Activated CD8-positive, alpha-beta memory T cell treated with anti-CD3 and anti-CD28 coated beads, Interleukin-2, amount 10 ng/mL, durations not matched to agents 7 days and 5 days (primary cell): ENCODE data around the gene SLC17A1. TPM values are rescaled to one million over a fixed set of nuclear protein-coding genes. Genes with fewer than 3 reads are reported as not detected.

Experiments
- ATAC-seq: fragments of 150-1000 bp; cut with Tn5 transposase; one replicate; pipeline ENCODE4 v1.10.0; 2021; ENCODE audit warnings: moderate library complexity
- CTCF ChIA-PET: fragments of 350-600 bp; sonication (Branson Sonifier 250); formaldehyde crosslinking; loops from one replicate; lab custom pipeline; 2021; ENCODE audit warnings: antibody characterized with exemption; lab: Charles Lee
- DNase-seq: peaks from one replicate; pipeline ENCODE4 v3.0.0-alpha.2; 2020
- H3K27ac Mint-ChIP-seq: one replicate; pipeline ENCODE4 v1.8.0; 2021; ENCODE audit warnings: mild to moderate bottlenecking, mixed read lengths
- H3K27me3 Mint-ChIP-seq: one replicate; pipeline ENCODE4 v1.8.0; 2021; ENCODE audit warnings: mixed read lengths
- H3K36me3 Mint-ChIP-seq: one replicate; pipeline ENCODE4 v1.8.0; 2021; ENCODE audit warnings: mild to moderate bottlenecking, mixed read lengths
- H3K4me1 Mint-ChIP-seq: one replicate; pipeline ENCODE4 v1.8.0; 2021; ENCODE audit warnings: mixed read lengths
- H3K4me3 Mint-ChIP-seq: one replicate; pipeline ENCODE4 v1.8.0; 2021; ENCODE audit warnings: mild to moderate bottlenecking, moderate library complexity, mixed read lengths
- H3K9me3 Mint-ChIP-seq: one replicate; pipeline ENCODE4 v1.8.0; 2022; ENCODE audit warnings: low read depth, mixed read lengths
- total RNA-seq, 2 experiments: library from RNA; stranded (reverse); gene quantifications; one replicate each; pipeline ENCODE4 v1.2.3, GENCODE V29; 2021

SLC17A1 gene
- total RNA-seq, 2 experiments from 2014 or later, result not detected

DNA sequence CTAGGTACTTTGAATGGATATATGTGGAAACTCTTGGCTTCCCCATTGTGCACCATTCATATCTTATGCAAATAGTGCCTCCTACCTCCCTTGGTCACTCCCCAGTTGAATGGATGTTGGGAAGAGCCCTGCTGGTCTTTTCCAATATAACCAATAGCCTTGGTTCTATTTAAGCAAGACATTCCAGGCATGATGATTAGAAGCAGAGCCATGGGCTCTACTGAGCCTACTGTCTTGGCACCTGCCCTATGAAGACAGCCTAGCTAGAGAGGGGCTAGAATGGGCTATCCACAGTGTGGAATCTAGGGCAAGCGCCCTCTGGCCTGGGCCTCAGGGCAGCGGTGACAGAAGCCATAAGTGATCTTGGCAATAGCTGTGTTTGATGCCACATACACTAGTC, 15.6 kb downstream of the SLC17A1 start:
- no peak overlapping the region for H3K27ac Mint-ChIP-seq
- peaks cover 7% of the 10 kb centered on the region for H3K27me3 Mint-ChIP-seq
- peaks cover 2% of the 10 kb centered on the region for H3K4me1 Mint-ChIP-seq
- H3K9me3 Mint-ChIP-seq, result no peaks in the 10 kb centered on the region
- no peak for ATAC-seq
- H3K4me3 Mint-ChIP-seq, result no peak overlapping the region
- peaks cover 2% of the 10 kb centered on the region for H3K36me3 Mint-ChIP-seq
- CTCF ChIA-PET, result no interaction called here
- DNase-seq, result no peak

DNA sequence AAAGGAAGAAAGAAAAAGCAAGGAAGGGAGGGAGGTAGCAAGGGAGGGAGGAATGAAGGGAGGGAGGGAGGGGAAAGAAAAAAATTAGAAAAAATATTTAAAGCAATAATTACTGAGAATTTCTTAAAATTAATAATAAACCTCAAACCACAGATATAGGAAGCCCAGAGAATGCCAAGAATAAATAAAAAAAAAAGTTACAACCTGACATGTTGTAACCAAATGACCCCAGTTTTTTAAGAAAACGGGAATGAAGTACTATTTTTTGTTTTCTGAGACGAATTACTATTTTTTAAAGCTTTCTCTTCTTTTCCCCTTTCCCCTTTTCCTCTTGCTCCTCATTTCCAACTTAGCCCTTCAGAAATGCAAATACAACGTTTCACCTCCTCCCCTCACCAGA, 16.7 kb downstream of the SLC17A1 start:
- H3K4me1 Mint-ChIP-seq, result no peaks in the 10 kb centered on the region
- H3K27ac Mint-ChIP-seq, result no peak overlapping the region
- H3K9me3 Mint-ChIP-seq, result no peaks in the 10 kb centered on the region
- ATAC-seq, result no peak
- DNase-seq, result no peak
- peaks cover 7% of the 10 kb centered on the region for H3K27me3 Mint-ChIP-seq
- H3K36me3 Mint-ChIP-seq, result peaks cover 2% of the 10 kb centered on the region
- H3K4me3 Mint-ChIP-seq, result no peak overlapping the region
- CTCF ChIA-PET, result no interaction called here

GRCh38 chr6:25804804-25805203, 27.0 kb downstream of the SLC17A1 start:
- Mint-ChIP-seq H3K9me3 (no peaks in the 10 kb centered on the region), H3K4me1 (no peaks in the 10 kb centered on the region), H3K27me3 (peaks cover 34% of the 10 kb centered on the region), H3K4me3 (no peak overlapping the region), H3K36me3 (no peaks in the 10 kb centered on the region), H3K27ac (no peak overlapping the region)
- CTCF ChIA-PET, result interaction anchor here (0.9 kb wide), 1 partner anchor 85 kb away, joined by 3 read pairs; no protein-coding TSS in a partner anchor
- no peak for DNase-seq
- ATAC-seq, result no peak

DNA sequence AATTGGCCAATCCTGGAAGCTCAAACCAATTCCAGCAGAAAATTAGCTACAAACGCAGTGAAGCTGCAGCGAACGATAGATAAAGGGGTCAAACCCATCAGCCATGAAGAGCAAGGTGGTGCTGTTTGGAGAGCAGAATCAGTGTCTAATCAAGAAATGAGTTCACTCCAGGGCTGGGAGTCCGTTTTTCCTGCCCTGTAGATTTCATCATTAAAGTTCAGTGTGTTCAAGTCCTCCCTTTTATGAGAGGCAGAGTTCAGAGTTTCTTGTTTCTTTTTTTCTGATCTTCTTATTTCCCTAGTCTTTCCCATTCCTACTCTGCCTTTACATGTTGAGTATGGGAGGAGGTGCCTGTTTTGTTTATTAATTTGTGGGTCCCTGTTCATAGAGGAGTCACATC, 30.4 kb downstream of the SLC17A1 start:
- Mint-ChIP-seq H3K9me3 (no peaks in the 10 kb centered on the region), H3K36me3 (no peaks in the 10 kb centered on the region), H3K4me1 (no peaks in the 10 kb centered on the region), H3K4me3 (no peak overlapping the region), H3K27me3 (peaks cover 37% of the 10 kb centered on the region), H3K27ac (no peak overlapping the region)
- ATAC-seq, result no peak
- DNase-seq, result no peak
- CTCF ChIA-PET, result no interaction called here

DNA sequence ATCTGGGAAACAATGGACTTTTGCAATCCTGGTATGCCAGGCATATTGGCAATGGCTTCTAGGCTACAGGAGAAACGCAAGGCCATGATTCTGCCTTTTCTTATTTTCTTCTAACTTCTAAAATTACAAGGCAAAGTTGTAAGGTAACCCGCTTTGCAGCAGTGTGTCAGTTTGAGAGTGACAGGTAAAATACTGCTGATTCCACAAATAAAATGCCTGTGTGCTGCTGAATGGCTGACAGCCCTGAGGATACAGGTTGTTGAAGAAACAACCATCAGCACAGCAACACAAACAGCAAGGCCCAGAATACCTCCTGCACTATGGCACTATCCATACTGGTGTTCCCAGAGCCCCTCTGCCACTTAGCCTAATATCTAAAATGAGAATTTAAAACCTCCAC, 37.1 kb downstream of the SLC17A1 start:
- CTCF ChIA-PET, result no interaction called here
- Mint-ChIP-seq H3K36me3 (no peaks in the 10 kb centered on the region), H3K4me3 (no peak overlapping the region), H3K9me3 (no peaks in the 10 kb centered on the region), H3K27ac (no peak overlapping the region), H3K4me1 (no peaks in the 10 kb centered on the region), H3K27me3 (peaks cover 12% of the 10 kb centered on the region)
- ATAC-seq (no peak), DNase-seq (no peak)

DNA sequence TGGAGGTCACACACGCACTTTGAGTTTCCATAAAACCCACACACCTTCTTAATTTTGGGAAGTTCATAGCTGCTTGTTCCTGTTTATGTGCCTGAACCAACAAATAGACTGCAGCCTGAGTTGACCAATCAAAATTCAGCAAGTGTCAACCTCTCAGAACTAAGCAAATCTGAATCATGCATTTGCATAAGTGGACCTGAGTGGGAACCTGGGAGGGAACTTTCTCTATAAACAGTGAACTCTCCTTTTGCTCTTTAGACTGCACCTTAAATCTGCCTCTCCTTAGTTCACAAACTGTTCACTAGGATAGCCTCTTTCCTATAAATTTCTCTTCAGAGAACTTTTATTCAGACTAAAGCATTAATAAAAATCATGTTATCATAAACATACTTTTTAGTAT, 37.9 kb downstream of the SLC17A1 start:
- Mint-ChIP-seq H3K4me1 (peaks cover 5% of the 10 kb centered on the region), H3K36me3 (no peaks in the 10 kb centered on the region), H3K27ac (no peak overlapping the region), H3K9me3 (no peaks in the 10 kb centered on the region), H3K4me3 (no peak overlapping the region), H3K27me3 (peaks cover 9% of the 10 kb centered on the region)
- ATAC-seq, result no peak
- no peak for DNase-seq
- CTCF ChIA-PET, result no interaction called here

DNA sequence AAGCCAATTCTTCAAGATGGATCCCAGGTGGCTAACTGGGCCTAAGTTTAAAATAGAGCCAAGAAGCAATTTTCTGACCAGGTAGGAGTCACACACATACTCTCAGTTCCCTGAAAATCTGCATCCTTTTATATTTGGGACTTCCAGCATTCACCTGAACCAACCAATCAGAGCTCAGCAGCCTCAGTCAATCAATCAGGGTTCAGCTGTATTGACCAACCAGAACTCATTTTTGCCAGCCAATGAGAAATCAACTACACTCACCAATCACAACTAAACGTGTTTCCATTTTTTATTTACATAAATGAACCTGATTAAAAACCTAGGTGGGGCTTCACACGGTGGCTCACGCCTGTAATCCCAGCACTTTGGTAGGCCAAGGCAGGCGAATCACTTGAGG, 39.8 kb downstream of the SLC17A1 start:
- Mint-ChIP-seq H3K36me3 (no peaks in the 10 kb centered on the region), H3K27ac (no peak overlapping the region), H3K4me1 (peaks cover 8% of the 10 kb centered on the region), H3K27me3 (no peaks in the 10 kb centered on the region), H3K4me3 (no peak overlapping the region), H3K9me3 (no peaks in the 10 kb centered on the region)
- CTCF ChIA-PET, result interaction anchor here (1.5 kb wide), 1 partner anchor 200 kb away, joined by 4 read pairs; no protein-coding TSS in a partner anchor
- ATAC-seq (no peak), DNase-seq (no peak)

GRCh38 chr6:25789475-25789874, 42.4 kb downstream of the SLC17A1 start:
- Mint-ChIP-seq H3K36me3 (no peaks in the 10 kb centered on the region), H3K4me3 (no peak overlapping the region), H3K27me3 (no peaks in the 10 kb centered on the region), H3K4me1 (peaks cover 8% of the 10 kb centered on the region), H3K27ac (no peak overlapping the region), H3K9me3 (no peaks in the 10 kb centered on the region)
- CTCF ChIA-PET, result interaction anchor here (0.6 to 3.5 kb wide), 5 partner anchors 93 to 510 kb away, joined by 3 to 10 read pairs (median 4); partner anchors contain the start of gene CARMIL1
- ATAC-seq (no peak), DNase-seq (no peak)

DNA sequence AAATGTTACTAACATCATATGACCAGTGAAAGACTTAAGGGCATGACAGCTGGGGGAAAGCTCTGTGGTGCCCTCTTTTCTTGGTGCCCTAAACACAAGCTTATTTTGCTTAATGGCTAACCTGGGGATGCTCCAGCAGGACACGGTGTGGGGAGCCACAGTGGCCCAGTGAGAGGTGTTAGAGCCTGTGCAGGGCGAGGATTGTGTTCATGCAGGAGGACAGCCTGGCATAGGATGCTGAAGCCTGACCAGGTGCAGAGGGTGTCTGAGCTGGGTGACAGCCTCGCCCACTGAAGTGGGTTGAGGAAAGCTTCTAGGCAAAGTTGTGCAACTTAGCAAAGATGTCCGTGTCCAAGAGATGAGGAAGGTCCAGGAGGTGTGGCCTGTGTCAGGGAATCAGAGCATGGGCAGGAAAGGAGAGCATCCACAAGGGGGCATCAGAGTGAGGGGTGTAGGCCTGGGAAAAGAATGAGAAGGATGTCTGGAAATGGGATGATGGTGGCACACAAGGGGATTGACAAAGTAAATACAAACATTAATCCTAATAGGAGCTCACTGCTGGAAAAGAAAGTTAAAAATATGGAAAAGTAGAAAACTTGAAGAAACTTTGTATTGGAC, 43.4 kb downstream of the SLC17A1 start:
- DNase-seq (peak; percentile 46), ATAC-seq (no peak)
- no peak overlapping the region for H3K27ac Mint-ChIP-seq
- no peak overlapping the region for H3K4me3 Mint-ChIP-seq
- no peaks in the 10 kb centered on the region for H3K27me3 Mint-ChIP-seq
- no peaks in the 10 kb centered on the region for H3K36me3 Mint-ChIP-seq
- CTCF ChIA-PET, result interaction anchor here (0.6 to 3.5 kb wide), 15 partner anchors 8 to 229 kb away, joined by 3 to 12 read pairs (median 3); a partner anchor contains a TSS
- H3K4me1 Mint-ChIP-seq, result peaks cover 8% of the 10 kb centered on the region
- H3K9me3 Mint-ChIP-seq, result no peaks in the 10 kb centered on the region

DNA sequence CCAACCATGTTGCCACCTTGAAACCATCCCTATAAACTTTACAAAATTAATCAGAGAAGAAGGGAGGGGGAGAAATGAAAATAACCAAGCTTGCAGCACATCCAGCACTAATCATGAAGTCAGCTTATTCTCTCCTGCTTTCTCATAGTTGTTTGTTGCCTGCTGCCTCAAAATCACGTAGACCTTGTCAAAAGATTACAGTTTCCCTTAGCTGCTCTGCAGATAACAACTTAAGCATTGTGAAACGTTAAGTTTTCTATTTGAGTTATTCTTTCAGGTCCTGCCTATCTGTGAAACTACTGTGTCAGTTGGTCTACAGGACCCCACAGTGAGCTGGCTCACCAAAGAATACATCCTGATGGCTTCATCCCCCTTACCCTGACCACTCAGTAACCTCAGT, 44.4 kb downstream of the SLC17A1 start:
- peaks cover 8% of the 10 kb centered on the region for H3K4me1 Mint-ChIP-seq
- no peaks in the 10 kb centered on the region for H3K27me3 Mint-ChIP-seq
- ATAC-seq (no peak), DNase-seq (no peak)
- H3K36me3 Mint-ChIP-seq, result no peaks in the 10 kb centered on the region
- CTCF ChIA-PET, result interaction anchor here (1.0 to 2.5 kb wide), 3 partner anchors 9 to 95 kb away, joined by 3 to 12 read pairs (median 4); no protein-coding TSS in a partner anchor
- H3K27ac Mint-ChIP-seq, result no peak overlapping the region
- no peak overlapping the region for H3K4me3 Mint-ChIP-seq
- H3K9me3 Mint-ChIP-seq, result no peaks in the 10 kb centered on the region

DNA sequence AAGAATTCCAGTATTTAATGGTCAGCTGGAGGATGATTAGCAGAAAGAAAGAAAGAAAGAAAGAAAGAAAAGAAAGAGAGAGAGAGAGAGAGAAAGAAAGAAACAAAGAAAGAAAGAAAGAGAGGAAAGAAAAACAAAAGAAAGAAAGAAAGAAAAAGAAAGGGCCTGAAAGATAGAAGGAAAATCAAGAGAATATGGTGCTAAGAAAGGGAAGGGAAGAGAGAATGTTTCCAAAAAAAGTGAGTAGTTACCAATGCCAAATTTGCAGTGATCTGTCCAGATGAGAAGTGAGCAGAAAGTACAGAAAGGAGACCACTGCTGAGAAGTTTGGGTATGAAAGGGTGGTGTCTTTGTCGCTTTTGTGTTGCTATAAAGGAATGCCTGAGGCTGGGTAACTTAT, 50.7 kb downstream of the SLC17A1 start:
- H3K4me3 Mint-ChIP-seq, result no peak overlapping the region
- H3K36me3 Mint-ChIP-seq, result no peaks in the 10 kb centered on the region
- CTCF ChIA-PET, result no interaction called here
- no peaks in the 10 kb centered on the region for H3K9me3 Mint-ChIP-seq
- DNase-seq (no peak), ATAC-seq (no peak)
- peaks cover 21% of the 10 kb centered on the region for H3K4me1 Mint-ChIP-seq
- H3K27ac Mint-ChIP-seq, result no peak overlapping the region
- no peaks in the 10 kb centered on the region for H3K27me3 Mint-ChIP-seq

DNA sequence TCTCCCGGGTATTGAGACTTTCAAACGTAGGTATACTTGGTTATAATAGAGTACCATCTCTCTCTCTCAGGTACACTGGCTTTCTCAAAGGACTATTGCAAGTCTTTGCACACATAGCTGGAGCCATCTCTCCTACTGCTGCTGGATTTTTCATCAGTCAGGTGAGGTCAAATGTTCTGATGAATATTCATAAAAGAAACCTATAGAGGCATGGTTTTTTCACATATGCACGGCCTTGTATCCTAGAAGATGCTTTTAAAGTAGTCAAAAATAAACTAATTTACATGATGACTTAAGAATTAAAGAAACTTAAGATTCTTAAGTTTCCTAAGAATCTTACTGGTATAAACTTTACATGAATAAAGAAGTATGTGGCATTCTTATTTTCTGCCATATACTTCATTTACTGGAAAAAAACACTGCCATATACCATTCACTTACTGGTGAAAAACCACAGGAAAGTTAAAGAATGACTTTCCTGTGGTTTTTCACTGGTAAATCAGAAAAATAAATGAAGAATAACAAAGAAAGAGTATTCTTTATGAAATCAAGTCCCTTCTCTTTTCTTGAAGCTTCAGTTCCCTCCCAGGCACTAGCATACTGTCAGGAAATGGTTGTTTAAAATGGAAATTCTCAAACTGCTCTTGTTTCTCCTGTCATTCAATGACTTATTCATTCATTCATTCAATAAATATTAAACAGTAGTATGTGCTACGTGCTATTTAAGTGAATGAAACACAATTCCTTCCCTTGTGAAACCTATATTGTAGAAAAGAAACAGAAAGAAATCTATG, 53.8 kb downstream of the SLC17A1 start:
- no peak overlapping the region for H3K4me3 Mint-ChIP-seq
- CTCF ChIA-PET, result no interaction called here
- peaks cover 23% of the 10 kb centered on the region for H3K4me1 Mint-ChIP-seq
- ATAC-seq (peak; percentile 9), DNase-seq (no peak)
- no peaks in the 10 kb centered on the region for H3K27me3 Mint-ChIP-seq
- peak overlapping the region; percentile 4 for H3K27ac Mint-ChIP-seq
- no peaks in the 10 kb centered on the region for H3K9me3 Mint-ChIP-seq
- H3K36me3 Mint-ChIP-seq, result no peaks in the 10 kb centered on the region

DNA sequence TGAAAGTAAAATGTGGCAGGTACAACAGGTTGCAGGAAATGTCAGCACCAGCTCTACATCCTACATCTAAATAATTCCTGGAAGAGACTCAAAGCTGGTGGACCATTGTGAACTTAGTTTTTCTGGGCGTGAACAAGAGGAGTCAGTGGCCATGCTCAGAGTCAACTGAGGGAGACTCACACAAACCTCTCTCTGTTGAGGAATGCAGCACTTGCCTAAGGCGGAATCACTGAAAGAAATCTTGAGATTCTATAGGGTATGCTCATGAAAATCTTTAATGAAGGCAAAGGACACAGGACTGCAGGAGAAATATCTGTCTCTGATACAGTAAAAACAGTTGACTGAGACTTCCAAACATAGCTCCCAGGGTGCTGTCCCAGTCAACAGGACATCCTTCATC, 54.8 kb downstream of the SLC17A1 start:
- DNase-seq (no peak), ATAC-seq (no peak)
- Mint-ChIP-seq H3K9me3 (no peaks in the 10 kb centered on the region), H3K36me3 (no peaks in the 10 kb centered on the region), H3K27ac (no peak overlapping the region), H3K4me1 (peaks cover 23% of the 10 kb centered on the region), H3K27me3 (no peaks in the 10 kb centered on the region), H3K4me3 (no peak overlapping the region)
- CTCF ChIA-PET, result no interaction called here
